T-cell (primary cell): ENCODE results near the gene ZNF428. TPM values are rescaled to one million over a fixed set of nuclear protein-coding genes. Genes with fewer than 3 reads are reported as not detected.

Experiments used
- ATAC-seq, 4 experiments: fragments of 200-7000 bp in 3 of 4; fragments of 150-1000 bp in 1 of 4; cut with Tn5 transposase; replicated peaks in 1 of 4; 1 replicate in 3 of 4; 2 replicates in 1 of 4; pipeline ENCODE4 v1.10.0; 2021; ENCODE audit warnings: moderate library complexity in 3 of 4, mild to moderate bottlenecking in 2 of 4, moderate number of reproducible peaks in 1 of 4
- CTCF ChIA-PET, 2 donors: fragments of 300-600 bp; sonication (Branson Sonifier 250); formaldehyde crosslinking; loops; one replicate each; lab custom pipeline; 2022; ENCODE audit warnings: antibody characterized with exemption in 2 of 2; lab: Charles Lee
- POLR2A ChIA-PET, 2 donors: fragments of 300-600 bp; sonication (Branson Sonifier 250); formaldehyde crosslinking; loops; one replicate each; lab custom pipeline; 2022; ENCODE audit warnings: antibody characterized with exemption in 2 of 2; lab: Charles Lee
- DNase-seq, 35 experiments: peaks; one replicate each; pipeline versions ENCODE4 v3.0.0 to v3.0.0-alpha.2; 2013 to 2023
- H3K27ac ChIP-seq: one replicate; pipeline ENCODE4 v1.5.1; 2013; ENCODE audit warnings: low read length
- H3K27me3 ChIP-seq, 2 experiments: replicated peaks in 1 of 2; 1 replicate in 1 of 2; 2 replicates in 1 of 2; pipeline versions ENCODE4 v1.6.1 to v1.7.0; 2013; ENCODE audit warnings: low read length in 1 of 2, mixed read lengths in 1 of 2; ENCODE audit not compliant: control insufficient read depth in 2 of 2, insufficient read depth in 2 of 2; ENCODE audit errors: extremely low read depth in 1 of 2
- H3K36me3 ChIP-seq, 2 donors: 1 replicate in 1 of 2; 2 replicates in 1 of 2; pipeline versions ENCODE4 v1.6.1 to v1.7.0; 2013; ENCODE audit warnings: low read length in 1 of 2; ENCODE audit not compliant: control insufficient read depth in 2 of 2, insufficient read depth in 1 of 2; ENCODE audit errors: extremely low read depth in 1 of 2
- H3K4me1 ChIP-seq, 2 experiments: 1 replicate in 1 of 2; 2 replicates in 1 of 2; pipeline versions ENCODE4 v1.6.1 to v1.7.0; 2013; ENCODE audit warnings: low read length in 2 of 2, mixed read lengths in 1 of 2; ENCODE audit not compliant: insufficient read depth in 2 of 2, control insufficient read depth in 1 of 2; ENCODE audit errors: extremely low read depth in 1 of 2
- H3K4me3 ChIP-seq, 2 donors: 1 replicate in 1 of 2; 2 replicates in 1 of 2; pipeline versions ENCODE4 v1.5.1 to v1.7.0; 2013; ENCODE audit warnings: mild to moderate bottlenecking in 2 of 2, low read length in 1 of 2, moderate library complexity in 1 of 2; ENCODE audit not compliant: control insufficient read depth in 1 of 2; ENCODE audit errors: extremely low read depth in 1 of 2
- H3K9me3 ChIP-seq: 2 replicates; pipeline ENCODE4 v1.7.0; 2013
- H3K27ac Mint-ChIP-seq, 2 donors: one replicate each; pipeline ENCODE4 v1.8.0; 2020 to 2021; ENCODE audit warnings: mild to moderate bottlenecking in 2 of 2, mixed read lengths in 2 of 2
- H3K27me3 Mint-ChIP-seq, 2 donors: one replicate each; pipeline ENCODE4 v1.8.0; 2021 to 2022; ENCODE audit warnings: mixed read lengths in 2 of 2
- H3K36me3 Mint-ChIP-seq: one replicate; pipeline ENCODE4 v1.8.0; 2021; ENCODE audit warnings: mixed read lengths
- H3K4me1 Mint-ChIP-seq, 3 donors: one replicate each; pipeline ENCODE4 v1.8.0; 2020 to 2022; ENCODE audit warnings: mixed read lengths in 3 of 3, mild to moderate bottlenecking in 1 of 3
- H3K4me3 Mint-ChIP-seq, 3 donors: one replicate each; pipeline ENCODE4 v1.8.0; 2020 to 2022; ENCODE audit warnings: mild to moderate bottlenecking in 3 of 3, mixed read lengths in 3 of 3, moderate library complexity in 3 of 3
- H3K9me3 Mint-ChIP-seq, 3 donors: one replicate each; pipeline ENCODE4 v1.8.0; 2020 to 2022; ENCODE audit warnings: mixed read lengths in 3 of 3
- WGBS: methylation state at CpG from one replicate; pipeline ENCODE4 v1.1.5; 2013; ENCODE audit warnings: missing lambda C conversion rate; ENCODE audit not compliant: insufficient coverage; 5-methylcytosine and 5-hydroxymethylcytosine counted together
- total RNA-seq, 35 experiments: library from RNA in 6 of 35; stranded (reverse) in 6 of 35; fragments of 120-200 nt in 1 of 35; gene quantifications; one replicate each; pipeline versions ENCODE4 v1.2.1 to v1.2.4 and lab custom pipeline; 2013 to 2026

ZNF428 gene
- total RNA-seq (10 to 100 TPM; 28.9 to 35.2 (median 34.5) TPM), total RNA-seq (lab: John Stamatoyannopoulos, UW) (5.3 to 28.4 (median 17.8) reads per million in 29 experiments)
- total RNA-seq (2013): 36.0 TPM

- WGBS: under 1% methylated on average over 80 of the region's 81 CpGs
- ChIA-PET CTCF (no interaction called here), POLR2A (interaction anchor here in 1 of 2 donors (0.6 kb wide), 1 partner anchor 134 kb away, joined by 3 read pairs; no protein-coding TSS in a partner anchor)
- DNase-seq (peak; percentile 73 to 93 (median 80)), ATAC-seq (peak; percentile 89 to 93 (median 91))
- Mint-ChIP-seq H3K27ac (peak within 1 kb of the TSS; percentile 97), H3K4me3 (peak within 1 kb of the TSS; percentile 94 to 99 (median 96)), H3K9me3 (no peaks in the 10 kb centered on the region), H3K27me3 (no peaks in the 10 kb centered on the region), H3K4me1 (peaks cover 32 to 41% (median 36%) of the 10 kb centered on the region in 3 donors), H3K36me3 (no peaks in the 10 kb centered on the region)
- no peaks in the 10 kb centered on the region for H3K27me3 ChIP-seq
- H3K9me3 ChIP-seq: no peaks in the 10 kb centered on the region
- peak within 1 kb of the TSS; percentile 78 to 90 for H3K4me3 ChIP-seq
- H3K36me3 ChIP-seq: no peaks in the 10 kb centered on the region
- peak within 1 kb of the TSS; percentile 84 for H3K27ac ChIP-seq
- peaks cover 9 to 23% of the 10 kb centered on the region in 2 experiments for H3K4me1 ChIP-seq
These were observed at the start of gene ZNF428 for GRCh38 chr19:43619262-43620060. TSS of gene ZNF428 (minus strand) at chr19:43619629. CDS start at chr19:43614304, 5,325 bp downstream.

- DNase-seq: peak; percentile 87 to 98 (median 95)
- no peaks in the 10 kb centered on the region for H3K27me3 Mint-ChIP-seq
- H3K36me3 ChIP-seq: no peaks in the 10 kb centered on the region
- H3K27ac Mint-ChIP-seq: peak overlapping the region; percentile 76 to 79
- H3K27ac ChIP-seq: peak overlapping the region; percentile 22
- H3K4me1 Mint-ChIP-seq: peaks cover 42 to 50% (median 49%) of the 10 kb centered on the region in 3 donors
- ChIA-PET CTCF (interaction anchor here (0.5 to 1.6 kb wide), 38 partner anchors 9 to 1022 kb away, joined by 3 to 20 read pairs (median 5); partner anchors contain the start of genes SMG9 (in 2 of the 2), IRGQ (in 1 of the 2), PHLDB3 (in 1 of the 2) and ZNF224 (in 1 of the 2)), POLR2A (interaction anchor here (0.6 to 1.3 kb wide), 7 partner anchors 57 to 229 kb away, joined by 3 to 5 read pairs (median 4); partner anchors contain the start of genes IRGQ (in 1 of the 2) and ZNF576 (in 1 of the 2))
- H3K4me3 Mint-ChIP-seq: peak overlapping the region; percentile 82 to 87 (median 84)
- H3K9me3 ChIP-seq: no peaks in the 10 kb centered on the region
- H3K36me3 Mint-ChIP-seq: peaks cover 20% of the 10 kb centered on the region
- WGBS: 0% methylated on average over 39 of the region's 44 CpGs
- peak; percentile 82 to 87 (median 85) for ATAC-seq
- H3K4me3 ChIP-seq: peak overlapping the region; percentile 58 to 64
- H3K27me3 ChIP-seq: peaks cover 0 to 6% of the 10 kb centered on the region in 2 experiments
- peaks cover 26 to 53% of the 10 kb centered on the region in 2 experiments for H3K4me1 ChIP-seq
- H3K9me3 Mint-ChIP-seq: no peaks in the 10 kb centered on the region
These were observed 49.1 kb upstream of the ZNF428 start for GRCh38 chr19:43668406-43669109.

GRCh38 chr19:43667876-43668405, 48.5 kb upstream of the ZNF428 start:
- DNase-seq: peak in 3 of 35 experiments; percentile 5 to 14 (median 10)
- peak overlapping the region; percentile 82 to 87 (median 84) for H3K4me3 Mint-ChIP-seq
- H3K4me1 ChIP-seq: peaks cover 26 to 56% of the 10 kb centered on the region in 2 experiments
- peaks cover 21% of the 10 kb centered on the region for H3K36me3 Mint-ChIP-seq
- ChIA-PET POLR2A (interaction anchor here (0.6 to 1.3 kb wide), 6 partner anchors 72 to 229 kb away, joined by 3 to 5 read pairs (median 4); partner anchors contain the start of genes IRGQ (in 1 of the 2) and ZNF576 (in 1 of the 2)), CTCF (interaction anchor here (0.6 to 1.6 kb wide), 34 partner anchors 8 to 1023 kb away, joined by 3 to 20 read pairs (median 5); partner anchors contain the start of genes SMG9 (in 2 of the 2), IRGQ (in 1 of the 2), PHLDB3 (in 1 of the 2) and ZNF224 (in 1 of the 2))
- H3K36me3 ChIP-seq: no peaks in the 10 kb centered on the region
- peaks cover 42 to 54% (median 52%) of the 10 kb centered on the region in 3 donors for H3K4me1 Mint-ChIP-seq
- H3K4me3 ChIP-seq: peak overlapping the region; percentile 39 to 64
- 46% methylated on average over 29 of the region's 29 CpGs for WGBS
- H3K9me3 ChIP-seq: no peaks in the 10 kb centered on the region
- no peak for ATAC-seq
- peak overlapping the region; percentile 76 to 79 for H3K27ac Mint-ChIP-seq
- no peak overlapping the region for H3K27ac ChIP-seq
- H3K9me3 Mint-ChIP-seq: no peaks in the 10 kb centered on the region
- H3K27me3 ChIP-seq: peaks cover 0 to 6% of the 10 kb centered on the region in 2 experiments
- no peaks in the 10 kb centered on the region for H3K27me3 Mint-ChIP-seq

GRCh38 chr19:43667126-43667875, 47.9 kb upstream of the ZNF428 start:
- H3K4me1 Mint-ChIP-seq: peaks cover 42 to 55% (median 52%) of the 10 kb centered on the region in 3 donors
- H3K27ac Mint-ChIP-seq: peak overlapping the region in 1 of 2 donors; percentile 79
- no peak overlapping the region for H3K27ac ChIP-seq

GRCh38 chr19:43664018-43664417, 44.6 kb upstream of the ZNF428 start:
- H3K27ac Mint-ChIP-seq: peak overlapping the region; percentile 42 to 69
- peak overlapping the region; percentile 49 for H3K27ac ChIP-seq
- peaks cover 0 to 5% of the 10 kb centered on the region in 2 experiments for H3K27me3 ChIP-seq
- H3K4me1 ChIP-seq: peaks cover 18 to 41% of the 10 kb centered on the region in 2 experiments
- peaks cover 0 to 5% (median 0%) of the 10 kb centered on the region in 3 donors for H3K9me3 Mint-ChIP-seq
- H3K4me3 Mint-ChIP-seq: peak overlapping the region; percentile 5 to 68 (median 34)
- peak in 1 of 4 experiments; percentile 11 for ATAC-seq
- WGBS: no CpG with 5 or more reads among the region's 7 CpGs
- H3K4me3 ChIP-seq: peak overlapping the region in 1 of 2 donors; percentile 15
- ChIA-PET CTCF (interaction anchor here in 1 of 2 donors (0.6 kb wide), 1 partner anchor 127 kb away, joined by 3 read pairs; no protein-coding TSS in a partner anchor), POLR2A (no interaction called here)
- no peaks in the 10 kb centered on the region for H3K9me3 ChIP-seq
- H3K36me3 ChIP-seq: no peaks in the 10 kb centered on the region
- DNase-seq: peak in 29 of 35 experiments; percentile 11 to 78 (median 34)
- H3K36me3 Mint-ChIP-seq: peaks cover 38% of the 10 kb centered on the region
- H3K4me1 Mint-ChIP-seq: peaks cover 31 to 43% (median 39%) of the 10 kb centered on the region in 3 donors
- no peaks in the 10 kb centered on the region for H3K27me3 Mint-ChIP-seq

More at GRCh38 chr19:43667126-43667875, 47.9 kb upstream of the ZNF428 start:
- ChIA-PET POLR2A (no interaction called here), CTCF (interaction anchor here (0.6 to 1.1 kb wide), 2 partner anchors 164 to 228 kb away, joined by 3 to 9 read pairs; no protein-coding TSS in a partner anchor)
- Mint-ChIP-seq H3K9me3 (no peaks in the 10 kb centered on the region), H3K27me3 (no peaks in the 10 kb centered on the region), H3K36me3 (peaks cover 26% of the 10 kb centered on the region), H3K4me3 (peak overlapping the region; percentile 82 to 87 (median 84))
- no peak for ATAC-seq
- H3K9me3 ChIP-seq: no peaks in the 10 kb centered on the region
- WGBS: 93% methylated on average over 7 of the region's 26 CpGs
- no peaks in the 10 kb centered on the region for H3K36me3 ChIP-seq
- peak in 4 of 35 experiments; percentile 1 to 6 (median 2) for DNase-seq
- peak overlapping the region in 1 of 2 donors; percentile 64 for H3K4me3 ChIP-seq
- peaks cover 26 to 56% of the 10 kb centered on the region in 2 experiments for H3K4me1 ChIP-seq
- peaks cover 0 to 6% of the 10 kb centered on the region in 2 experiments for H3K27me3 ChIP-seq
